Vagina (tissue), 2 donors: Measurements from ENCODE around the gene QKI. TPM values are rescaled to one million over a fixed set of nuclear protein-coding genes. Genes with fewer than 3 reads are reported as not detected.

Source experiments
- DNase-seq, 2 donors: peaks; one replicate each; pipeline ENCODE4 v3.0.0-alpha.2; 2017; ENCODE audit errors: extremely low spot score in 2 of 2
- H3K27ac ChIP-seq: fragments of 200-600 bp; sonication (generic); one replicate; pipeline ENCODE4 v1.5.1; 2019
- H3K27me3 ChIP-seq: fragments of 200-600 bp; sonication (generic); one replicate; pipeline ENCODE4 v1.5.1; 2019
- H3K36me3 ChIP-seq, 2 donors: fragments of 200-600 bp; sonication (generic); one replicate each; pipeline ENCODE4 v1.5.1; 2017 to 2019
- H3K4me1 ChIP-seq: fragments of 200-600 bp; sonication (generic); one replicate; pipeline ENCODE4 v1.5.1; 2019
- H3K4me3 ChIP-seq, 2 donors: fragments of 200-600 bp; sonication (generic); 1 replicate in 1 of 2; 2 replicates in 1 of 2; pipeline ENCODE4 v1.5.1; 2016 to 2019
- H3K9me3 ChIP-seq: fragments of 200-600 bp; sonication (generic); one replicate; pipeline ENCODE4 v1.5.1; 2019
- POLR2A ChIP-seq, 2 donors: fragments of 450-650 bp; IDR thresholded peaks; one replicate each; pipeline ENCODE4 v1.6.1; 2017; ENCODE audit warnings: antibody characterized with exemption in 2 of 2, mild to moderate bottlenecking in 2 of 2, moderate library complexity in 2 of 2
- POLR2AphosphoS5 ChIP-seq, 2 donors: sonication (generic); formaldehyde crosslinking; IDR thresholded peaks; one replicate each; pipeline ENCODE4 v1.9.0; 2017; ENCODE audit warnings: antibody characterized with exemption in 2 of 2, mild to moderate bottlenecking in 2 of 2, low read depth in 1 of 2; ENCODE audit not compliant: insufficient read depth in 1 of 2
- intact Hi-C: fragments of 100-400 bp; cut with DNase I; formaldehyde crosslinking; loops from one replicate; pipeline ENCODE4 v1.15.1; 2023
- total RNA-seq: library from RNA; depleted of rRNA; stranded (reverse); fragments of >200 nt; gene quantifications from one replicate; pipeline ENCODE4 v1.2.3, GENCODE V29; 2016
- TF ChIP-seq, protein P1 (sequence below), 3 experiments: fragments of 450-650 bp in 2 of 3; fragments of 200-600 bp in 1 of 3; sonication (generic) in 1 of 3; IDR thresholded peaks; one replicate each; pipeline ENCODE4 v1.5.1; 2017 to 2019; ENCODE audit warnings: antibody characterized with exemption in 3 of 3, mild to moderate bottlenecking in 2 of 3, moderate library complexity in 2 of 3

Gene QKI
- total RNA-seq, 1 donor from 2014 or later: 142 TPM

DNA sequence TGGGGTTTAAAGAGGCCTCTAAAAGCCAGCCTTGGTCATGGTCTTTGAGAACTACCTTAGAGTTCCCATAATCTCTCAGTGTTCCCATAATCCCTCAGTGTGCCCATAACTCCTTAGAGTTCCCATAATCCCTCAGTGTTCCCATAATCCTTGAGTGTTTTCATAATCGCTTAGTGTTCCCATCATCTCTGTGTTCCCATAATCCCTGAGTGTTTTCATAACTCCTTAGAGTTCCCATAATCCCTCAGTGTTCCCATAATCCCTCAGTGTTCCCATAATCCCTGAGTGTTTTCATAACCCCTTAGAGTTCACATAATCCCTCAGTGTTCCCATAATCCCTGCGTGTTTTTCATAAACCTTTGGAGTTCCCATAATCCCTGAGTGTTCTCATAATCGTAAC, 199.2 kb downstream of the QKI start:
- H3K27ac ChIP-seq: no peak overlapping the region
- no peak for TF ChIP-seq POLR2A (IDR thresholded peaks at IDR 0.05)
- TF ChIP-seq, protein P1, sequence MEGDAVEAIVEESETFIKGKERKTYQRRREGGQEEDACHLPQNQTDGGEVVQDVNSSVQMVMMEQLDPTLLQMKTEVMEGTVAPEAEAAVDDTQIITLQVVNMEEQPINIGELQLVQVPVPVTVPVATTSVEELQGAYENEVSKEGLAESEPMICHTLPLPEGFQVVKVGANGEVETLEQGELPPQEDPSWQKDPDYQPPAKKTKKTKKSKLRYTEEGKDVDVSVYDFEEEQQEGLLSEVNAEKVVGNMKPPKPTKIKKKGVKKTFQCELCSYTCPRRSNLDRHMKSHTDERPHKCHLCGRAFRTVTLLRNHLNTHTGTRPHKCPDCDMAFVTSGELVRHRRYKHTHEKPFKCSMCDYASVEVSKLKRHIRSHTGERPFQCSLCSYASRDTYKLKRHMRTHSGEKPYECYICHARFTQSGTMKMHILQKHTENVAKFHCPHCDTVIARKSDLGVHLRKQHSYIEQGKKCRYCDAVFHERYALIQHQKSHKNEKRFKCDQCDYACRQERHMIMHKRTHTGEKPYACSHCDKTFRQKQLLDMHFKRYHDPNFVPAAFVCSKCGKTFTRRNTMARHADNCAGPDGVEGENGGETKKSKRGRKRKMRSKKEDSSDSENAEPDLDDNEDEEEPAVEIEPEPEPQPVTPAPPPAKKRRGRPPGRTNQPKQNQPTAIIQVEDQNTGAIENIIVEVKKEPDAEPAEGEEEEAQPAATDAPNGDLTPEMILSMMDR (IDR thresholded peaks at IDR 0.05): no peak
- no peaks in the 10 kb centered on the region for H3K4me1 ChIP-seq
- no peak overlapping the region for H3K4me3 ChIP-seq
- no peaks in the 10 kb centered on the region for H3K27me3 ChIP-seq
- no peaks in the 10 kb centered on the region for H3K9me3 ChIP-seq
- no peaks in the 10 kb centered on the region for H3K36me3 ChIP-seq
- intact Hi-C loops: no loop called here
- DNase-seq: no peak

DNA sequence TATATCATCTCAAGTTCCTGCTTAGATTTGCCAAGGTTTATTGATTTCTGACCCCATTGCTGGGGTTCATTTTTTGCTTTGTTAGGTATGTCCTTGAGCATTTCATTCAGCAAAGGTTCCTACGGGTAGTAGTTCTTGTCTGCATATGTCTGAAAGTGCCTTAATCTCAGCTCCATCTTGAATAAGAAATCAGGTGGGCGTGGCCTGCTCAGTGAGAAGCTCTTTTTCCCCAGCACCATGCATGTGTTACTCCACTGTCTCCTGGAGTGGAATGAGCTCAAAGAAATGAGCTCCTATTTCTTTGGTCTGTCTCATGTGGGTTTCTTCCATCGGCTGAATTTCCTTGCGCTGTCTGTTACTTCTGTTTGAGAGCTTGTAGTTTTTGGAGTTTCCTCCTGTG, 201.9 kb downstream of the QKI start:
- Histone ChIP-seq H3K4me3 (no peak overlapping the region), H3K36me3 (no peaks in the 10 kb centered on the region), H3K4me1 (no peaks in the 10 kb centered on the region), H3K27me3 (no peaks in the 10 kb centered on the region), H3K27ac (no peak overlapping the region), H3K9me3 (no peaks in the 10 kb centered on the region)
- DNase-seq: no peak
- intact Hi-C loops: no loop called here
- TF ChIP-seq POLR2A (IDR thresholded peaks at IDR 0.05) (no peak), POLR2AphosphoS5 (IDR thresholded peaks at IDR 0.05; ENCODE audit: insufficient read depth in 1 of 2, low read depth in 1 of 2) (no peak)
- TF ChIP-seq, protein P1 (IDR thresholded peaks at IDR 0.05): no peak

DNA sequence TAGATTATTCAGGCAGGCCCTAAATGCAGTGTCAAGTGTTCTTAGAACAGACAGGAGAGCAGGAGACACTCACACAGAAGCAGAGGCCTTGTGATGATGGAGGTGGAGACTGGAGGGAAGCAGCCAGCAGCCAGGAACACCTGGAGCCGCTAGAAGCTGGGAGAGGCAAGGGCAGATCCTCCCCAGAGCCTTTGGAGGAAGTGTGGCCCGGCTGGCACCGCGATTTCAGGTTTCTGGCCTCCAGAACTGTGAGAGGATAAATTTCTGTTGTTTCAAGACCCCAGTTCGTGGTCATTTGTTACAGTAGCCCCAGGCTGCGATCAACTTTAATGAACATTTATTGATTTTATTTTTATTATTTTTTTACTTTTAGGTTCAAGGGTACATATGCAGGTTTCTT, 203.0 kb downstream of the QKI start:
- Histone ChIP-seq H3K27ac (no peak overlapping the region), H3K36me3 (no peaks in the 10 kb centered on the region), H3K4me3 (no peak overlapping the region), H3K9me3 (no peaks in the 10 kb centered on the region), H3K27me3 (no peaks in the 10 kb centered on the region), H3K4me1 (no peaks in the 10 kb centered on the region)
- TF ChIP-seq, protein P1 (IDR thresholded peaks at IDR 0.05): no peak
- TF ChIP-seq POLR2AphosphoS5 (IDR thresholded peaks at IDR 0.05; ENCODE audit: insufficient read depth in 1 of 2, low read depth in 1 of 2): no peak
- no peak for TF ChIP-seq POLR2A (IDR thresholded peaks at IDR 0.05)
- DNase-seq: peak in 1 of 2 donors; percentile 61
- intact Hi-C loops: no loop called here

DNA sequence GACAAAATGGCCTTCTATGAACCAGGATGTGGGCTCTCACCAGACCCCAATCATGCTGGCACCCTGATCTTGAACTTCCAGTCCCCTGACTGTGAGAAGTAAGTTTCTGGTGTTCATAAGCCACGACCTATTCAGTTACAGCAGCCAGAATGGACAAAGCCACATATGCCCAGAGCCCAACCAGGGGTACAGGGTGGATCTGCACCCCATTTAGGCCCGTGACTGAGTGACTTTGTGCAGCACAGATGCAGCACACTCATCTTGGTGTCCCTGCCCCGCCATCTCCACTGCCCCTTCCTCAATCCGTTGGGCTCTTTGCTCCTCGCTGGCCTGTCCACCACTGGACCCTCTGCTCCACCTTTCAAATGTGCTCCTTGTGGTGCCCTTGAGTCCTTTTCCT, 205.6 kb downstream of the QKI start:
- Histone ChIP-seq H3K36me3 (no peaks in the 10 kb centered on the region), H3K27ac (no peak overlapping the region), H3K4me3 (no peak overlapping the region), H3K4me1 (no peaks in the 10 kb centered on the region), H3K9me3 (no peaks in the 10 kb centered on the region), H3K27me3 (no peaks in the 10 kb centered on the region)
- no peak for TF ChIP-seq POLR2AphosphoS5 (IDR thresholded peaks at IDR 0.05; ENCODE audit: insufficient read depth in 1 of 2, low read depth in 1 of 2)
- TF ChIP-seq, protein P1 (IDR thresholded peaks at IDR 0.05): no peak
- no peak for TF ChIP-seq POLR2A (IDR thresholded peaks at IDR 0.05)
- DNase-seq: peak in 1 of 2 donors; percentile 74
- intact Hi-C loops: no loop called here

DNA sequence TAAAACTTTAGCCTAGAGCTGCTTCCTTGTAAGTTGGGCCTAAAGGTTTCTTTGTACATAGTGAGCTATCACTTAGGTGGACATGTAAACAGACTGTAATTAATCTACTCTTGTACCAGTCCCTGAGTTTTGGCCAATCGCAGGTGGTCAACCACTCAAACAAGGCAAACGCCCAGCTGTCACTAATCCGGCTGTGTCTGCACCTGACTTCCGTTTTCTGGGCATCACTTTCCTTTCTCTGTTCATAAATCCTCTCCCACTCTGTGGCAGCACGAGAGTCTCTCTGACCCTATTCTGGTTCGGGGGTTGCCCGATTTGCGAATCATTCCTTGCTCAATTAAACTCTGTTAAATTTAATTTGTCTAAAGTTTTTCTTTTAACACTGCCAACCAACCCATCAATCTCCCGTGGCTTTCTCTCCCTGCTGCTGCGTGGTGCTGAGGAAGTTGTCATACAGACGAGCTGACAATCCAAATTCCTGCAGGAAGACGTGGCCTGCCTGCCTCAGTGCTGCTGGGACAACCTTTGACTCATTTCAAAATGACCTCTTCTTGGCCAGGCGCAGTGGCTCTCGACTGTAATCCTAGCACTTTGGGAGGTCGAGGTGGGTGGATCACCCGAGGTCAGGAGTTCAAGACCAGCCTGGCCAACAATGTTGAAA, 206.3 kb downstream of the QKI start:
- Histone ChIP-seq H3K36me3 (no peaks in the 10 kb centered on the region), H3K4me3 (no peak overlapping the region), H3K9me3 (no peaks in the 10 kb centered on the region), H3K27ac (no peak overlapping the region), H3K4me1 (no peaks in the 10 kb centered on the region), H3K27me3 (no peaks in the 10 kb centered on the region)
- intact Hi-C loops: no loop called here
- TF ChIP-seq, protein P1 (IDR thresholded peaks at IDR 0.05): no peak
- TF ChIP-seq POLR2AphosphoS5 (IDR thresholded peaks at IDR 0.05; ENCODE audit: insufficient read depth in 1 of 2, low read depth in 1 of 2) (no peak), POLR2A (IDR thresholded peaks at IDR 0.05) (no peak)
- DNase-seq: peak in 1 of 2 donors; percentile 46
